Ishikawa (cell line): ENCODE measurements around the gene TMEM35A.

Experiments used
- CEBPB ChIP-seq: IDR thresholded peaks from 2 replicates; pipeline ENCODE4 v1.6.1; 2012
- CREB1 ChIP-seq: IDR thresholded peaks from 2 replicates; pipeline ENCODE4 v1.6.1; 2012; ENCODE audit warnings: low read depth
- EGR1 ChIP-seq: IDR thresholded peaks from 2 replicates; pipeline ENCODE4 v1.6.1; 2012
- EP300 ChIP-seq: IDR thresholded peaks from 2 replicates; pipeline ENCODE4 v1.6.1; 2012; ENCODE audit warnings: borderline replicate concordance
- FOXM1 ChIP-seq: IDR thresholded peaks from 2 replicates; pipeline ENCODE4 v1.6.1; 2012; ENCODE audit warnings: low read depth, borderline replicate concordance
- NFIC ChIP-seq: IDR thresholded peaks from 2 replicates; pipeline ENCODE4 v1.6.1; 2012
- RAD21 ChIP-seq: IDR thresholded peaks from 2 replicates; pipeline ENCODE4 v1.6.1; 2012; ENCODE audit warnings: low read depth
- TAF1 ChIP-seq: IDR thresholded peaks from 2 replicates; pipeline ENCODE4 v1.6.1; 2012; ENCODE audit warnings: low read depth, mild to moderate bottlenecking
- TCF12 ChIP-seq: IDR thresholded peaks from 2 replicates; pipeline ENCODE4 v1.6.1; 2012; ENCODE audit warnings: low read depth
- TEAD4 ChIP-seq: IDR thresholded peaks from 2 replicates; pipeline ENCODE4 v1.6.1; 2012
- YY1 ChIP-seq: IDR thresholded peaks from 2 replicates; pipeline ENCODE4 v1.6.1; 2012; ENCODE audit warnings: low read depth
- ZBTB7A ChIP-seq: IDR thresholded peaks from 2 replicates; pipeline ENCODE4 v1.6.1; 2012; ENCODE audit warnings: low read depth
- TF ChIP-seq, protein P1 (sequence below): IDR thresholded peaks from 2 replicates; pipeline ENCODE4 v1.6.1; 2012; ENCODE audit warnings: low read depth, mild to moderate bottlenecking
- TF ChIP-seq, protein P2 (sequence below): IDR thresholded peaks from 2 replicates; pipeline ENCODE4 v1.6.1; 2012
- TF ChIP-seq, protein P3 (sequence below): IDR thresholded peaks from 2 replicates; pipeline ENCODE4 v1.6.1; 2012

TMEM35A gene, protein sequence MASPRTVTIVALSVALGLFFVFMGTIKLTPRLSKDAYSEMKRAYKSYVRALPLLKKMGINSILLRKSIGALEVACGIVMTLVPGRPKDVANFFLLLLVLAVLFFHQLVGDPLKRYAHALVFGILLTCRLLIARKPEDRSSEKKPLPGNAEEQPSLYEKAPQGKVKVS

DNA sequence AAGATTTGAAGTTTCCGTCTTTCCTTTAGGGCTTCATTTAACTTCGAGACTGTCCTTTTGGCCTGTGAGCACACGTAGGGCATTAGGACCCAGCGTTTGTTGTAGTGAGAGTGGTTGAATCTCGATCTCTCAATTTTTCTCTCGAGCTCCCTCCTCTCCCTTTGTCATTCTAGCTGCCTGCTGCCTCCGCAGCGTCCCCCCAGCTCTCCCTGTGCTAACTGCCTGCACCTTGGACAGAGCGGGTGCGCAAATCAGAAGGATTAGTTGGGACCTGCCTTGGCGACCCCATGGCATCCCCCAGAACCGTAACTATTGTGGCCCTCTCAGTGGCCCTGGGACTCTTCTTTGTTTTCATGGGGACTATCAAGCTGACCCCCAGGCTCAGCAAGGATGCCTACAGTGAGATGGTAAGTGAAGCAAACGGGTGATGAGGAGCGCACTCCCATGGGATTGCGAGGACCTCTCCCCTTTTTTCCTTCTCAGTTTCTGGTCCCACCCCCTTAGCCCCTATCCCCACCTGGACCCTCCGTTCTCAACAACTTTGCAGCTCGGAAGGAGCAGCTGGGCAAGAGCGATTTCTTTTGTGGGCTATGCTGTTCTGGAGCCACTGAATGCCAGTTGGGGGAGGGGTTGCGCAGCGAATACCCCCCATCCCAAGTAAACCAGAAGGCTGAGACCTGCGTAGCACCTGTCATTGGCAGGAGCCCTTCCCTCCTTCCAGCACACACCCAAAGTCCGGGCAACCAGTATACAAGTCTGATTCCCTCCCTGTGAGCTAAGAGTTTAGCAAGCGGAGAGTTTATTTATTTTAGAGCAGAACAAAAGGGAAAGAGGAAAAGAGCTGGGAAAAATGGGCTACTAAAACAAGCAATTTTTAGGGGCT is at the start of gene TMEM35A:
Gene TMEM35A, plus strand, starts transcription at position 164 of the 883 bp plus-strand sequence. Its CDS starts 124 bp downstream, at position 288.
- TF ChIP-seq TEAD4 (no peak), ZBTB7A (no peak), NFIC (no peak), RAD21 (no peak)
- TF ChIP-seq, protein P1, sequence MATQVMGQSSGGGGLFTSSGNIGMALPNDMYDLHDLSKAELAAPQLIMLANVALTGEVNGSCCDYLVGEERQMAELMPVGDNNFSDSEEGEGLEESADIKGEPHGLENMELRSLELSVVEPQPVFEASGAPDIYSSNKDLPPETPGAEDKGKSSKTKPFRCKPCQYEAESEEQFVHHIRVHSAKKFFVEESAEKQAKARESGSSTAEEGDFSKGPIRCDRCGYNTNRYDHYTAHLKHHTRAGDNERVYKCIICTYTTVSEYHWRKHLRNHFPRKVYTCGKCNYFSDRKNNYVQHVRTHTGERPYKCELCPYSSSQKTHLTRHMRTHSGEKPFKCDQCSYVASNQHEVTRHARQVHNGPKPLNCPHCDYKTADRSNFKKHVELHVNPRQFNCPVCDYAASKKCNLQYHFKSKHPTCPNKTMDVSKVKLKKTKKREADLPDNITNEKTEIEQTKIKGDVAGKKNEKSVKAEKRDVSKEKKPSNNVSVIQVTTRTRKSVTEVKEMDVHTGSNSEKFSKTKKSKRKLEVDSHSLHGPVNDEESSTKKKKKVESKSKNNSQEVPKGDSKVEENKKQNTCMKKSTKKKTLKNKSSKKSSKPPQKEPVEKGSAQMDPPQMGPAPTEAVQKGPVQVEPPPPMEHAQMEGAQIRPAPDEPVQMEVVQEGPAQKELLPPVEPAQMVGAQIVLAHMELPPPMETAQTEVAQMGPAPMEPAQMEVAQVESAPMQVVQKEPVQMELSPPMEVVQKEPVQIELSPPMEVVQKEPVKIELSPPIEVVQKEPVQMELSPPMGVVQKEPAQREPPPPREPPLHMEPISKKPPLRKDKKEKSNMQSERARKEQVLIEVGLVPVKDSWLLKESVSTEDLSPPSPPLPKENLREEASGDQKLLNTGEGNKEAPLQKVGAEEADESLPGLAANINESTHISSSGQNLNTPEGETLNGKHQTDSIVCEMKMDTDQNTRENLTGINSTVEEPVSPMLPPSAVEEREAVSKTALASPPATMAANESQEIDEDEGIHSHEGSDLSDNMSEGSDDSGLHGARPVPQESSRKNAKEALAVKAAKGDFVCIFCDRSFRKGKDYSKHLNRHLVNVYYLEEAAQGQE, result no peak

DNA sequence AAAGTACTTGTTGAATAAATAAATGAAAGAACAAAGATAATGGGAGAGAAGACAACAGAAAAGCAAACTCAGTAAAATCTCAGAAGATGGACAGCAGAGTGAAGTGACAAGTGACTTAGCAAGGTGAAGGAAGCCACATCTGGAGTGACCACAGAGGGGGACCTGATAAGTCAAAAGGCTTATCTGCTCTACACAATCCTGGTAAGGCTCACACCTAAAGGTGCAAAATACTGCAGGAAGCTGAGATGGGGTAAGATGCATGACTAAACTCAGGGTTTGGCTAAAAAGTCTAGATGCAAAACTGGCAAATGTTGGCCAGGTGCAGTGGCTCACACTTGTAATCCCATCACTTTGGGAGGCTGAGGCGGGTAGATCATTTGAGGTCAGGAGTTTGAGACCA is 49.0 kb upstream of the TMEM35A start:
- no peak for TF ChIP-seq ZBTB7A
- TF ChIP-seq CEBPB, result no peak
- no peak for TF ChIP-seq RAD21

DNA sequence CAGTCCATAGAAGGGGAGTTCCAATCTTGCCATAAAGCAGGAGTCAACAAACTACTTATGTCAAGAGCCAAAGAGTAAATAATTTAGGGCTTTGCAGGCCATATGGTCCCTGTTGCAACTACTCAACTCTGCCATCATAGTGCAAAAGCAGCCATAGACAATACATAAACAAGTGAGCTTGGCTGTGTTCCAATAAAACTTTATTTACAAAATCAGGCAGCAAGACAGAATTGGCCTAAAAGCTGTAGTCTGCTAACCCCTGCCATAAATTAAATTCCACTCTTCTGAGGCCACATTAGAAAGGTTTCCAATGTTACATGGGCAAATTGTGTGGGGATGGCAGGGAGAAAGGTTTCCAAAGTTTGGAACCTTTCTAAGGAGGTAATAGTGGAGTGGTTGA is 41.4 kb upstream of the TMEM35A start:
- TF ChIP-seq EP300 (no peak), FOXM1 (no peak), RAD21 (no peak), YY1 (no peak), TCF12 (no peak), ZBTB7A (no peak), CREB1 (no peak), EGR1 (no peak)
- TF ChIP-seq, protein P2, sequence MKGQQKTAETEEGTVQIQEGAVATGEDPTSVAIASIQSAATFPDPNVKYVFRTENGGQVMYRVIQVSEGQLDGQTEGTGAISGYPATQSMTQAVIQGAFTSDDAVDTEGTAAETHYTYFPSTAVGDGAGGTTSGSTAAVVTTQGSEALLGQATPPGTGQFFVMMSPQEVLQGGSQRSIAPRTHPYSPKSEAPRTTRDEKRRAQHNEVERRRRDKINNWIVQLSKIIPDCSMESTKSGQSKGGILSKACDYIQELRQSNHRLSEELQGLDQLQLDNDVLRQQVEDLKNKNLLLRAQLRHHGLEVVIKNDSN, result no peak
- TF ChIP-seq, protein P1, result no peak

DNA sequence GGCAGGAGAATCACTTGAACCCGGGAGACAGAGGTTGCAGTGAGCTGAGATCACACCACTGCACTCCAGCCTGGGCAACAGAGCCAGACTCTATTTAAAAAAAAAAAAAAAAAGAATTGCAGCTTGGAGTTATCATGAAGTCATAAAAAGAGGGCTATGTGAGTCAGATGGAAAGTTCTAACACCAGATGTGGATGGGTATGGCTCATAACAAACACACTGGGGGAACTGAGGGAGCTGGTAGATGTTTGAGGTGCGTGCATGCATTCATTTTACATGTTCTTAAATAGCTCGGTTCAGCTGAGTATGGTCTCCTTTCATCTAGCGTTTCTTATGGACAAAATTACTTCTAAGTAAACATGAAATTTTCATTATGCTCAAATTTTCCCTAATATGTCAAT is 38.5 kb upstream of the TMEM35A start:
- TF ChIP-seq, protein P3, sequence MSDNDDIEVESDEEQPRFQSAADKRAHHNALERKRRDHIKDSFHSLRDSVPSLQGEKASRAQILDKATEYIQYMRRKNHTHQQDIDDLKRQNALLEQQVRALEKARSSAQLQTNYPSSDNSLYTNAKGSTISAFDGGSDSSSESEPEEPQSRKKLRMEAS, result no peak
- TF ChIP-seq TAF1 (no peak), ZBTB7A (no peak), YY1 (no peak), CREB1 (no peak), CEBPB (no peak), TCF12 (no peak), TEAD4 (no peak), NFIC (no peak), FOXM1 (no peak), RAD21 (no peak), EGR1 (no peak), EP300 (no peak)
- TF ChIP-seq, protein P1, result no peak
- TF ChIP-seq, protein P2, result no peak

DNA sequence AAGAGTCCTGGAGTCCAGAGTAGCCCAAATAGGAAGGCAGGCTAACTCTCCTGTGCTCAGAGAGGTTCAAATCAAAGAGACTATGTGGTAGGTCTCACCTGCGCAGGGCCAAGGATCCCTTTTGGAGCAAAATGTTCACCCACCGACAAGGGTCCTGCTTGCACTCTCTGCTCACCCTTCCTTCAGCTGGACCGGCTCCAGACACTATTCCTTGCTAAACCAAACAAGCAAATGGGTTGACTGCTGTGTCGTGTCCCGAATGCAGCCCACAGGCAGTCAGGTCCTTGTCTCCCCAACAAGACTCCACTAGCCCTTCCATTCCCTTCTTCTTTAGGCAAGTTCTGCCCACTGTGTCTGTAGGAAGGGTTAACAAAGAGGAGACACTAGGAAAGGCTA is 27.5 kb upstream of the TMEM35A start:
- TF ChIP-seq EGR1 (no peak), TAF1 (no peak)
